ENCODE measurements around the gene PAFAH2. TPM values are rescaled to one million over a fixed set of nuclear protein-coding genes. Genes with fewer than 3 reads are reported as not detected.

PAFAH2 gene
- total RNA-seq, 8 experiments from 2014 or later, result 6.0 to 11.8 (median 8.9) TPM

- Histone ChIP-seq H3K4me3 (no peak overlapping the region), H3K4me1 (replicated peaks in 1 of 2) (peaks cover 16 to 20% of the 10 kb centered on the region in 2 donors), H3K27ac (peak overlapping the region in 1 of 2 donors; percentile 11)
- no peak for ATAC-seq (replicated peaks in 6 of 8)
- WGBS, 10 experiments, result 20 to 100% (median 89%) methylated on average over 1 to 9 of the region's 18 CpGs; no CpG with 5 or more reads in 3 of the 10 experiments
- in situ Hi-C loops (cut with MboI; ENCODE audit: low pct_unique_long_range_greater_than_20kb in 2 of 9, low sequenced_read_pairs in 9 of 9, unreplicated experiment in 9 of 9), result loop anchor here in 4 of 9 experiments (5.0 to 25.0 kb wide), 3 partner anchors 102 to 112 kb away; partner anchors contain the start of gene PAQR7 (in 2 of the 4)
These were observed 1.4 kb upstream of the PAFAH2 start for GRCh38 chr1:25999041-25999800.

GRCh38 chr1:25996966-25997827 lies 666 bp downstream of the PAFAH2 start:
- 0 to 10% (median 9%) methylated on average over 2 to 12 of the region's 13 CpGs for WGBS, 10 experiments
- peak overlapping the region; percentile 25 to 67 for H3K27ac ChIP-seq
- no peak for ATAC-seq (replicated peaks in 6 of 8)
- in situ Hi-C loops (cut with MboI; ENCODE audit: low pct_unique_long_range_greater_than_20kb in 2 of 9, low sequenced_read_pairs in 9 of 9, unreplicated experiment in 9 of 9), result loop anchor here in 4 of 9 experiments (5.0 to 25.0 kb wide), 3 partner anchors 100 to 110 kb away; partner anchors contain the start of gene PAQR7 (in 2 of the 4)
- peak overlapping the region; percentile 43 to 54 (median 50) for H3K4me3 ChIP-seq
- H3K4me1 ChIP-seq (replicated peaks in 1 of 2), result peaks cover 20 to 22% of the 10 kb centered on the region in 2 donors

- no peak for ATAC-seq (replicated peaks in 6 of 8)
- no peak overlapping the region for H3K4me3 ChIP-seq
- H3K27ac ChIP-seq, result no peak overlapping the region
- in situ Hi-C loops (cut with MboI; ENCODE audit: low pct_unique_long_range_greater_than_20kb in 2 of 9, low sequenced_read_pairs in 9 of 9, unreplicated experiment in 9 of 9), result loop anchor here in 4 of 9 experiments (5.0 to 25.0 kb wide), 3 partner anchors 97 to 107 kb away; partner anchors contain the start of gene PAQR7 (in 2 of the 4)
- 83 to 100% (median 99%) methylated on average over 1 to 3 of the region's 3 CpGs for WGBS, 10 experiments
- peaks cover 37 to 38% of the 10 kb centered on the region in 2 donors for H3K4me1 ChIP-seq (replicated peaks in 1 of 2)
These were observed 3.3 kb downstream of the PAFAH2 start for GRCh38 chr1:25994402-25995150.

GRCh38 chr1:25993197-25993951 lies 4.5 kb downstream of the PAFAH2 start:
- in situ Hi-C loops (cut with MboI; ENCODE audit: low pct_unique_long_range_greater_than_20kb in 2 of 9, low sequenced_read_pairs in 9 of 9, unreplicated experiment in 9 of 9), result loop anchor here in 3 of 9 experiments (10.0 to 25.0 kb wide), 2 partner anchors 99 to 106 kb away; partner anchors contain the start of gene PAQR7 (in 2 of the 3)
- peaks cover 29 to 32% of the 10 kb centered on the region in 2 donors for H3K4me1 ChIP-seq (replicated peaks in 1 of 2)
- H3K4me3 ChIP-seq, result no peak overlapping the region
- WGBS, 10 experiments, result 57 to 100% (median 68%) methylated on average over 1 to 8 of the region's 8 CpGs
- no peak overlapping the region for H3K27ac ChIP-seq
- ATAC-seq (replicated peaks in 6 of 8), result no peak

GRCh38 chr1:25992689-25993171 lies 5.1 kb downstream of the PAFAH2 start:
- H3K27ac ChIP-seq, result no peak overlapping the region
- in situ Hi-C loops (cut with MboI; ENCODE audit: low pct_unique_long_range_greater_than_20kb in 2 of 9, low sequenced_read_pairs in 9 of 9, unreplicated experiment in 9 of 9), result loop anchor here in 3 of 9 experiments (10.0 to 25.0 kb wide), 2 partner anchors 98 to 105 kb away; partner anchors contain the start of gene PAQR7 (in 2 of the 3)
- no peak for ATAC-seq (replicated peaks in 6 of 8)
- H3K4me1 ChIP-seq (replicated peaks in 1 of 2), result peaks cover 28 to 31% of the 10 kb centered on the region in 2 donors
- no peak overlapping the region for H3K4me3 ChIP-seq
- 20 to 98% (median 91%) methylated on average over 1 to 9 of the region's 9 CpGs; no CpG with 5 or more reads in 1 of the 10 experiments for WGBS, 10 experiments

- WGBS, 10 experiments, result 0 to 100% (median 84%) methylated on average over 1 to 5 of the region's 5 CpGs
- in situ Hi-C loops (cut with MboI; ENCODE audit: low pct_unique_long_range_greater_than_20kb in 2 of 9, low sequenced_read_pairs in 9 of 9, unreplicated experiment in 9 of 9), result loop anchor here in 3 of 9 experiments (10.0 to 25.0 kb wide), 2 partner anchors 97 to 105 kb away; partner anchors contain the start of gene PAQR7 (in 2 of the 3)
- H3K27ac ChIP-seq, result no peak overlapping the region
- ATAC-seq (replicated peaks in 6 of 8), result no peak
- no peak overlapping the region for H3K4me3 ChIP-seq
- peaks cover 25 to 28% of the 10 kb centered on the region in 2 donors for H3K4me1 ChIP-seq (replicated peaks in 1 of 2)
These were observed 5.8 kb downstream of the PAFAH2 start for GRCh38 chr1:25991937-25992688.

- no peak overlapping the region for H3K4me3 ChIP-seq
- H3K4me1 ChIP-seq (replicated peaks in 1 of 2), result peaks cover 20 to 23% of the 10 kb centered on the region in 2 donors
- 69 to 89% (median 79%) methylated on average over 3 to 13 of the region's 15 CpGs for WGBS, 10 experiments
- in situ Hi-C loops (cut with MboI; ENCODE audit: low pct_unique_long_range_greater_than_20kb in 2 of 9, low sequenced_read_pairs in 9 of 9, unreplicated experiment in 9 of 9), result loop anchor here in 3 of 9 experiments (10.0 to 25.0 kb wide), 2 partner anchors 96 to 104 kb away; partner anchors contain the start of gene PAQR7 (in 2 of the 3)
- ATAC-seq (replicated peaks in 6 of 8), result peak in 5 of 8 experiments; percentile 91 to 99 (median 96)
- peak overlapping the region; percentile 51 to 77 for H3K27ac ChIP-seq
These were observed 7.0 kb downstream of the PAFAH2 start for GRCh38 chr1:25990702-25991395.

- 81 to 100% (median 90%) methylated on average over 1 to 6 of the region's 6 CpGs; no CpG with 5 or more reads in 3 of the 10 experiments for WGBS, 10 experiments
- Histone ChIP-seq H3K4me3 (no peak overlapping the region), H3K27ac (peak overlapping the region; percentile 51 to 77), H3K4me1 (replicated peaks in 1 of 2) (peaks cover 20 to 23% of the 10 kb centered on the region in 2 donors)
- in situ Hi-C loops (cut with MboI; ENCODE audit: low pct_unique_long_range_greater_than_20kb in 2 of 9, low sequenced_read_pairs in 9 of 9, unreplicated experiment in 9 of 9), result loop anchor here in 3 of 9 experiments (10.0 to 25.0 kb wide), 2 partner anchors 95 to 103 kb away; partner anchors contain the start of gene PAQR7 (in 2 of the 3)
- ATAC-seq (replicated peaks in 6 of 8), result no peak
These were observed 7.6 kb downstream of the PAFAH2 start for GRCh38 chr1:25990251-25990650.

- WGBS, 10 experiments, result 50 to 100% (median 86%) methylated on average over 1 to 11 of the region's 11 CpGs; no CpG with 5 or more reads in 1 of the 10 experiments
- in situ Hi-C loops (cut with MboI; ENCODE audit: low pct_unique_long_range_greater_than_20kb in 2 of 9, low sequenced_read_pairs in 9 of 9, unreplicated experiment in 9 of 9), result loop anchor here in 4 of 9 experiments (10.0 to 25.0 kb wide), 2 partner anchors 95 to 102 kb away; partner anchors contain the start of gene PAQR7 (in 2 of the 4)
These were observed 8.2 kb downstream of the PAFAH2 start for GRCh38 chr1:25989440-25990234.

More at GRCh38 chr1:25989440-25990234, 8.2 kb downstream of the PAFAH2 start:
- peak overlapping the region; percentile 51 to 77 for H3K27ac ChIP-seq
- ATAC-seq (replicated peaks in 6 of 8), result peak in 1 of 8 experiments; percentile 48
- H3K4me1 ChIP-seq (replicated peaks in 1 of 2), result peaks cover 20 to 23% of the 10 kb centered on the region in 2 donors
- H3K4me3 ChIP-seq, result no peak overlapping the region
